Effector memory CD4-positive, alpha-beta T cell (primary cell): ENCODE data around the gene GCSH.
A peak's percentile ranks its signal among the peaks of the same experiment; 100 is the strongest.

ENCODE experiments used
- DNase-seq, 3 donors: peaks; one replicate each; pipeline ENCODE4 v3.0.0-alpha.2; 2020
- H3K27ac ChIP-seq: 2 replicates; pipeline ENCODE4 v1.7.0; 2013; ENCODE audit warnings: mild to moderate bottlenecking, low read length, moderate library complexity; ENCODE audit not compliant: insufficient read depth, poor library complexity, severe bottlenecking
- H3K27me3 ChIP-seq: replicated peaks from 2 replicates; pipeline ENCODE4 v1.7.0; 2013; ENCODE audit warnings: mild to moderate bottlenecking, low read length; ENCODE audit not compliant: insufficient read depth, control insufficient read depth, poor library complexity, severe bottlenecking
- H3K36me3 ChIP-seq: 2 replicates; pipeline ENCODE4 v1.7.0; 2013; ENCODE audit warnings: mild to moderate bottlenecking, low read length, moderate library complexity; ENCODE audit not compliant: control insufficient read depth, insufficient read depth
- H3K4me1 ChIP-seq: 2 replicates; pipeline ENCODE4 v1.7.0; 2013; ENCODE audit warnings: low read length, mild to moderate bottlenecking; ENCODE audit not compliant: control insufficient read depth, insufficient read depth, poor library complexity, severe bottlenecking
- H3K4me3 ChIP-seq: 2 replicates; pipeline ENCODE4 v1.7.0; 2013; ENCODE audit warnings: low read length, low read depth, mild to moderate bottlenecking; ENCODE audit not compliant: insufficient read depth, poor library complexity, severe bottlenecking
- H3K9me3 ChIP-seq: 2 replicates; pipeline ENCODE4 v1.7.0; 2013; ENCODE audit warnings: mild to moderate bottlenecking, low read length, moderate library complexity; ENCODE audit not compliant: control insufficient read depth

The GCSH gene

GRCh38 chr16:81035398-81035974 is 60.7 kb downstream of the GCSH start, which contains the start of gene ATMIN:
ATMIN (plus strand) TSS chr16:81035842; CDS start chr16:81035871, 29 bp downstream.
- no peaks in the 10 kb centered on the region for H3K9me3 ChIP-seq
- peak within 1 kb of the TSS; percentile 19 for H3K27ac ChIP-seq
- no peaks in the 10 kb centered on the region for H3K36me3 ChIP-seq
- DNase-seq, result peak; percentile 76 to 81 (median 80)
- H3K4me1 ChIP-seq, result peaks cover 7% of the 10 kb centered on the region
- H3K27me3 ChIP-seq, result no peaks in the 10 kb centered on the region
- H3K4me3 ChIP-seq, result peak within 1 kb of the TSS; percentile 64
